Endodermal cell (in vitro differentiated cells): ENCODE results near the gene DHRS4L2. TPM values are rescaled to one million over a fixed set of nuclear protein-coding genes. Genes with fewer than 3 reads are reported as not detected.
"Not testable (repeated sequence)": the region's sequence is repeated elsewhere in the genome, so short reads cannot be mapped to it uniquely, and the experiment has no call there.

ENCODE experiments used
- DNase-seq: peaks from one replicate; pipeline ENCODE4 v3.0.0-alpha.2; 2017
- H3K27ac ChIP-seq: 2 replicates; pipeline ENCODE4 v1.5.1; 2013; ENCODE audit warnings: mild to moderate bottlenecking, low read depth, low read length, moderate library complexity
- H3K27me3 ChIP-seq: 2 replicates; pipeline ENCODE4 v1.6.1; 2013; ENCODE audit warnings: mild to moderate bottlenecking, low read length, moderate library complexity; ENCODE audit not compliant: insufficient read depth, control insufficient read depth, poor library complexity, severe bottlenecking
- H3K36me3 ChIP-seq: 2 replicates; pipeline ENCODE4 v1.7.0; 2013; ENCODE audit warnings: mild to moderate bottlenecking, low read length, moderate library complexity; ENCODE audit not compliant: control insufficient read depth, insufficient read depth
- H3K4me1 ChIP-seq: one replicate; pipeline ENCODE4 v1.7.0; 2013; ENCODE audit warnings: low read length; ENCODE audit not compliant: control insufficient read depth, insufficient read depth
- H3K4me3 ChIP-seq: 2 replicates; pipeline ENCODE4 v1.5.1; 2013; ENCODE audit warnings: mild to moderate bottlenecking, low read length, moderate library complexity
- H3K9ac ChIP-seq: 2 replicates; pipeline ENCODE4 v1.6.1; 2013; ENCODE audit warnings: mild to moderate bottlenecking, low read length, moderate library complexity; ENCODE audit not compliant: poor library complexity, severe bottlenecking; ENCODE audit errors: extremely low read depth
- H3K9me3 ChIP-seq: 2 replicates; pipeline ENCODE4 v1.6.1; 2013; ENCODE audit warnings: mild to moderate bottlenecking, low read length, moderate library complexity; ENCODE audit not compliant: control insufficient read depth
- H3K27ac Mint-ChIP-seq: 2 replicates; pipeline ENCODE4 v1.8.0; 2020; ENCODE audit warnings: mixed read lengths
- H3K27me3 Mint-ChIP-seq: 2 replicates; pipeline ENCODE4 v1.8.0; 2021; ENCODE audit warnings: mild to moderate bottlenecking, mixed read lengths; ENCODE audit not compliant: insufficient read depth
- H3K36me3 Mint-ChIP-seq: 2 replicates; pipeline ENCODE4 v1.8.0; 2020; ENCODE audit warnings: low read depth, mixed read lengths
- H3K4me1 Mint-ChIP-seq: 2 replicates; pipeline ENCODE4 v1.8.0; 2020; ENCODE audit warnings: mixed read lengths
- H3K4me3 Mint-ChIP-seq: 2 replicates; pipeline ENCODE4 v1.8.0; 2020; ENCODE audit warnings: mild to moderate bottlenecking, moderate library complexity, mixed read lengths
- H3K9me3 Mint-ChIP-seq: 2 replicates; pipeline ENCODE4 v1.8.0; 2020; ENCODE audit warnings: mild to moderate bottlenecking, mixed read lengths
- CTCF ChIP-seq: fragments of 200-600 bp; sonication (generic); conservative IDR thresholded peaks from 2 replicates; pipeline ENCODE4 v1.5.0; 2021; ENCODE audit warnings: antibody characterized with exemption, mild to moderate bottlenecking
- WGBS, 2 experiments: methylation state at CpG; one replicate each; pipeline versions ENCODE4 v1.1.5 to v1.1.7; 2013; ENCODE audit warnings: missing lambda C conversion rate in 2 of 2, mixed read lengths in 1 of 2; ENCODE audit not compliant: insufficient coverage in 1 of 2, insufficient read length in 1 of 2; 5-methylcytosine and 5-hydroxymethylcytosine counted together
- total RNA-seq, 2 donors: library from RNA; stranded (reverse); fragmentation: NEBNext Ultra II Directional in 1 of 2; extraction: Animal tissue kit (Norgen Biotek cat#: 25700) in 1 of 2; gene quantifications; 2 replicates in 1 of 2; 3 replicates in 1 of 2; pipeline ENCODE4 v1.2.1, GENCODE V29; 2021

Gene DHRS4L2
- total RNA-seq, 2 donors from 2014 or later = 16.7 to 17.3 TPM

- H3K4me1 ChIP-seq = no peaks in the 10 kb centered on the region
- WGBS, 2 experiments = 83 to 89% methylated on average over 3 to 8 of the region's 8 CpGs
- no peak overlapping the region for H3K4me3 Mint-ChIP-seq
- peaks cover 29% of the 10 kb centered on the region for H3K9me3 Mint-ChIP-seq
- H3K36me3 Mint-ChIP-seq = peaks cover 15% of the 10 kb centered on the region
- H3K27me3 ChIP-seq = no peaks in the 10 kb centered on the region
- H3K9me3 ChIP-seq = peaks cover 26% of the 10 kb centered on the region
- no peak overlapping the region for H3K27ac Mint-ChIP-seq
- peaks cover 12% of the 10 kb centered on the region for H3K4me1 Mint-ChIP-seq
- peak; percentile 67 for DNase-seq
- H3K9ac ChIP-seq = no peak overlapping the region
- H3K27me3 Mint-ChIP-seq = peaks cover 12% of the 10 kb centered on the region
- H3K36me3 ChIP-seq = no peaks in the 10 kb centered on the region
- no peak overlapping the region for H3K4me3 ChIP-seq
- no peak overlapping the region for H3K27ac ChIP-seq
- peak; percentile 53 for TF ChIP-seq CTCF
Observed at GRCh38 chr14:23951590-23952201, 37.0 kb upstream of the DHRS4L2 start.

- peaks cover 21% of the 10 kb centered on the region for H3K36me3 Mint-ChIP-seq
- H3K9me3 Mint-ChIP-seq = peaks cover 25% of the 10 kb centered on the region
- H3K4me3 Mint-ChIP-seq = peak overlapping the region; percentile 98
- 81 to 88% methylated on average over 5 to 6 of the region's 6 CpGs for WGBS, 2 experiments
- not testable (repeated sequence) for H3K27me3 ChIP-seq, H3K27ac ChIP-seq, H3K4me1 ChIP-seq, H3K27me3 Mint-ChIP-seq, DNase-seq, H3K36me3 ChIP-seq
- H3K9me3 ChIP-seq = peaks cover 25% of the 10 kb centered on the region
- H3K27ac Mint-ChIP-seq = peak overlapping the region; percentile 39
- peaks cover 12% of the 10 kb centered on the region for H3K4me1 Mint-ChIP-seq
- peak overlapping the region; percentile 42 for H3K9ac ChIP-seq
- H3K4me3 ChIP-seq = peak overlapping the region; percentile 91
Observed at GRCh38 chr14:23953116-23953463, 35.6 kb upstream of the DHRS4L2 start.

GRCh38 chr14:23953464-23954278, 35.1 kb upstream of the DHRS4L2 start, which contains the start of gene DHRS4:
Gene DHRS4, plus strand, starts transcription at chr14:23953770. Its CDS starts 19 bp downstream, at chr14:23953789.
- Mint-ChIP-seq H3K36me3 (peaks cover 21% of the 10 kb centered on the region), H3K27ac (peak within 1 kb of the TSS; percentile 97), H3K9me3 (peaks cover 20% of the 10 kb centered on the region), H3K27me3 (peaks cover 6% of the 10 kb centered on the region), H3K4me1 (peaks cover 12% of the 10 kb centered on the region), H3K4me3 (peak within 1 kb of the TSS; percentile 98)
- Histone ChIP-seq H3K27ac (peak within 1 kb of the TSS; percentile 8), H3K4me1 (no peaks in the 10 kb centered on the region), H3K9me3 (peaks cover 19% of the 10 kb centered on the region), H3K36me3 (no peaks in the 10 kb centered on the region), H3K27me3 (no peaks in the 10 kb centered on the region), H3K4me3 (peak within 1 kb of the TSS; percentile 91), H3K9ac (peak within 1 kb of the TSS; percentile 42)
- TF ChIP-seq CTCF = peak; percentile 94
- WGBS, 2 experiments = 1 to 2% methylated on average over 20 to 44 of the region's 44 CpGs
- DNase-seq = peak; percentile 94
